ENCODE measurements around the gene POLR1E. TPM values are rescaled to one million over a fixed set of nuclear protein-coding genes. Genes with fewer than 3 reads are reported as not detected.
"Not testable (repeated sequence)": the region's sequence is repeated elsewhere in the genome, so short reads cannot be mapped to it uniquely, and the experiment has no call there.

POLR1E gene
- polyA plus RNA-seq, 1 donor (not counting 4 experiments of a cell fraction or from before 2014, with no cell fraction given), result 44.4 TPM

GRCh38 chr9:37476930-37477329 lies 8.8 kb upstream of the POLR1E start:
- H3K79me2 ChIP-seq (ENCODE audit: control insufficient read depth, insufficient read depth, low read length), result no peaks in the 10 kb centered on the region
- no peaks in the 10 kb centered on the region for H3K9me3 ChIP-seq (ENCODE audit: control insufficient read depth, low read depth, low read length)
- dilution Hi-C loops (cut with MboI; ENCODE audit: extremely low pct_ligation_motif_present, low sequenced_read_pairs), result loop anchor here (25.0 kb wide), 1 partner anchor 110 kb away; the partner anchor contains the start of genes FBXO10 and TOMM5
- no peak overlapping the region for H3K9ac ChIP-seq (ENCODE audit: control insufficient read depth, extremely low read depth, insufficient read depth, low read length)
- no peaks in the 10 kb centered on the region for H3K27me3 ChIP-seq (ENCODE audit: control insufficient read depth, extremely low read depth, insufficient read depth, low read length)
- H2AFZ ChIP-seq (ENCODE audit: control insufficient read depth, low read length), result no peak overlapping the region
- no peaks in the 10 kb centered on the region for H3K9me1 ChIP-seq (ENCODE audit: control insufficient read depth, extremely low read depth, insufficient read depth, low read length)
- no peak for FAIRE-seq
- no peak overlapping the region for H3K27ac ChIP-seq (ENCODE audit: control insufficient read depth, insufficient read depth, low read length)
- no peak for DNase-seq (ENCODE audit: low read depth, low spot score)
- TF ChIP-seq CTCF (optimal IDR thresholded peaks at IDR 0.05 in 1 of 3, IDR thresholded peaks at IDR 0.05 in 1 of 3, conservative IDR thresholded peaks at IDR 0.05 in 1 of 3; ENCODE audit: extremely low read depth in 1 of 3, insufficient read depth in 2 of 3, low read length in 3 of 3) (no peak), EZH2 (IDR thresholded peaks at IDR 0.05; ENCODE audit: low read length) (no peak)
- H3K4me1 ChIP-seq (ENCODE audit: control insufficient read depth, extremely low read depth, insufficient read depth, low read length), result peaks cover 8% of the 10 kb centered on the region
- H3K4me2 ChIP-seq (ENCODE audit: control insufficient read depth, extremely low read depth, insufficient read depth, low read depth, low read length), result no peak overlapping the region
- no peak overlapping the region for H3K4me3 ChIP-seq (ENCODE audit: control insufficient read depth in 2 of 3, extremely low read depth in 1 of 3, insufficient read depth in 2 of 3, low read depth in 1 of 3, low read length in 3 of 3)
- H4K20me1 ChIP-seq (ENCODE audit: control insufficient read depth, extremely low read depth, insufficient read depth, low read length), result no peaks in the 10 kb centered on the region
- no peaks in the 10 kb centered on the region for H3K36me3 ChIP-seq (ENCODE audit: control insufficient read depth in 2 of 2, extremely low read depth in 1 of 2, insufficient read depth in 2 of 2, low read length in 2 of 2)

GRCh38 chr9:37477443-37477842 lies 8.3 kb upstream of the POLR1E start:
- H3K9me3 ChIP-seq (ENCODE audit: control insufficient read depth, low read depth, low read length); H3K4me3 ChIP-seq (ENCODE audit: control insufficient read depth in 2 of 3, extremely low read depth in 1 of 3, insufficient read depth in 2 of 3, low read depth in 1 of 3, low read length in 3 of 3); H3K9me1 ChIP-seq (ENCODE audit: control insufficient read depth, extremely low read depth, insufficient read depth, low read length); H3K9ac ChIP-seq (ENCODE audit: control insufficient read depth, extremely low read depth, insufficient read depth, low read length); H3K36me3 ChIP-seq (ENCODE audit: control insufficient read depth in 2 of 2, extremely low read depth in 1 of 2, insufficient read depth in 2 of 2, low read length in 2 of 2); DNase-seq (ENCODE audit: low read depth, low spot score); H3K27ac ChIP-seq (ENCODE audit: control insufficient read depth, insufficient read depth, low read length); H3K27me3 ChIP-seq (ENCODE audit: control insufficient read depth, extremely low read depth, insufficient read depth, low read length); FAIRE-seq; H4K20me1 ChIP-seq (ENCODE audit: control insufficient read depth, extremely low read depth, insufficient read depth, low read length); H3K4me1 ChIP-seq (ENCODE audit: control insufficient read depth, extremely low read depth, insufficient read depth, low read length); H3K79me2 ChIP-seq (ENCODE audit: control insufficient read depth, insufficient read depth, low read length); H2AFZ ChIP-seq (ENCODE audit: control insufficient read depth, low read length); H3K4me2 ChIP-seq (ENCODE audit: control insufficient read depth, extremely low read depth, insufficient read depth, low read depth, low read length): not testable (repeated sequence)
- dilution Hi-C loops (cut with MboI; ENCODE audit: extremely low pct_ligation_motif_present, low sequenced_read_pairs), result loop anchor here (25.0 kb wide), 1 partner anchor 110 kb away; the partner anchor contains the start of genes FBXO10 and TOMM5

- dilution Hi-C loops (cut with MboI; ENCODE audit: extremely low pct_ligation_motif_present, low sequenced_read_pairs), result loop anchor here (25.0 kb wide), 1 partner anchor 109 kb away; the partner anchor contains the start of genes FBXO10 and TOMM5
- not testable (repeated sequence) for H3K36me3 ChIP-seq (ENCODE audit: control insufficient read depth in 2 of 2, extremely low read depth in 1 of 2, insufficient read depth in 2 of 2, low read length in 2 of 2); H2AFZ ChIP-seq (ENCODE audit: control insufficient read depth, low read length); H3K4me3 ChIP-seq (ENCODE audit: control insufficient read depth in 2 of 3, extremely low read depth in 1 of 3, insufficient read depth in 2 of 3, low read depth in 1 of 3, low read length in 3 of 3); H3K9me3 ChIP-seq (ENCODE audit: control insufficient read depth, low read depth, low read length); H3K79me2 ChIP-seq (ENCODE audit: control insufficient read depth, insufficient read depth, low read length); H3K9ac ChIP-seq (ENCODE audit: control insufficient read depth, extremely low read depth, insufficient read depth, low read length); DNase-seq (ENCODE audit: low read depth, low spot score); H4K20me1 ChIP-seq (ENCODE audit: control insufficient read depth, extremely low read depth, insufficient read depth, low read length); H3K9me1 ChIP-seq (ENCODE audit: control insufficient read depth, extremely low read depth, insufficient read depth, low read length); H3K4me1 ChIP-seq (ENCODE audit: control insufficient read depth, extremely low read depth, insufficient read depth, low read length); H3K4me2 ChIP-seq (ENCODE audit: control insufficient read depth, extremely low read depth, insufficient read depth, low read depth, low read length); FAIRE-seq; H3K27me3 ChIP-seq (ENCODE audit: control insufficient read depth, extremely low read depth, insufficient read depth, low read length); H3K27ac ChIP-seq (ENCODE audit: control insufficient read depth, insufficient read depth, low read length)
Measured at GRCh38 chr9:37477987-37478619, 7.6 kb upstream of the POLR1E start.

Measured in keratinocyte (primary cell).